ENCODE results near the gene MCC.

Gene MCC

DNA sequence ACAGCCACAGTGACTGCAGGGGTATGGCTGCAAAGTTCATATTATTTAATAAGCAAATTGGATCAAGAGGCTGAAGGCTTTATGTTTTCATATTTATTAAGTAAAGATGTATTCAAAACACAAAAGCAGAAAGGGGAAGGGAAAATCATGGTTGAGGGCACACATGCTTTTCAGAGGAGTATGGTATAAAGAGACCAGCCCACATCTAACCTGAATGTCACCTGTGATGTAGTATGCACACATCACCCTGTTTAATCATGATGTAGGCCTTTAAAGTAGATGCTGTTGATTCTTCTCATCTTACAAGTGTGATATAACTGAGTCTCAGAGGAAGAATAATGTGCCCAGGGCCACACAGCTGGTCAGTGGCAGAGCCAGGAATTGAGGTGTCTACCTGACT, 299.8 kb downstream of the MCC start:
- TF ChIP-seq CTCF (IDR thresholded peaks at IDR 0.05): no peak

DNA sequence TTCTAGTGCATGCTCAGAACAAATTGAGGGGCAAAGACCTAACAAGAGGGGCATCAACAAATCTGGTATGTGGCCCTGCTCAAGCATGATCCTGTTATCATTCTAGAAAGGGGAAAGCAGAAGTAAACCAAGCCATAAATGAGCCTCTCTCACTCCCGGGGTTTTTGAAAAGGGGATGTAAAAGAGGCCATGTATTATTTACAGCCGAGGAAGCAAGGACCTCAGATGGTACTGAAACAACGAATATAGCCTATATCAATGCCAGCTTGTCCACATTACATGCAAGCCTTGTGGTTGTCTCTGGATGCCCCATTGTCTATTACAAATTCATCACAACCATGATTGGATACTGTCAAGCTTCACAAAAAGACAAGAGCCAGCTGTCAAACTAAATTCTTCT, 300.3 kb downstream of the MCC start:
- no peak for TF ChIP-seq CTCF (IDR thresholded peaks at IDR 0.05)

GRCh38 chr5:113186061-113186460, 302.2 kb downstream of the MCC start:
- TF ChIP-seq CTCF (IDR thresholded peaks at IDR 0.05): no peak

- TF ChIP-seq CTCF (IDR thresholded peaks at IDR 0.05): no peak
Observed at GRCh38 chr5:113183694-113184093, 304.6 kb downstream of the MCC start.

DNA sequence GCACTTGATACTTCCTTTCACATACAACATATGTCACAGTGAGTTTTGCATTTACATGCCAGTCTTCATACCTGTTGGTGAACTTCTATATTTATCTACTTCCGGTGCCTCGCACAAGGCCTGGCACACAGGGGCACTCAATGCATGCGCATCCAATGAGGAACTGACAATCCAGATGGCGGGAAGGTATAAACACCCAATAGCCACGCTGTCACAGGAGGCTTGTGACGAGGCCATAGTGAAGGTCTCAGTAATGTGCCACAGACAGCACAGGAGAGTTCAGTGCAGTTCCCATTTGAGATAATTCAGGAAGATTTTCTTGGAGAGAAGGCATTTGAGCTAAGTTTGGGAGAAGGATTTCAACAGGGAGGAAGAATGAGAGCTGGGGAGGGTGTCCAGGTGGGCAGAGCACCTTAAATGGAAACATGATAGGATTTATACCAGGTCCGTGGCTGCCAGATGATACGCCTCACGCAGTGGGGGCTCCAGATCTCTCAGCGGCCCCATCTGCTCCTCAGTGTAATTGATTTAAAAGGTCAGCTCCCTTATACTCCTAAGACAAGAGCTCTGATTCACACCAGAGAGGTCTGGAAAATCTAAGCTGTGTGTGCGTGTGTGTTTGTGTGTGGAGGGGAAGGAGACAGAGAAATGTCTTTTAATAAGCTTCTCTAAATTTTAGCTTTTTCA, 305.5 kb downstream of the MCC start:
- no peak for TF ChIP-seq CTCF (IDR thresholded peaks at IDR 0.05)

DNA sequence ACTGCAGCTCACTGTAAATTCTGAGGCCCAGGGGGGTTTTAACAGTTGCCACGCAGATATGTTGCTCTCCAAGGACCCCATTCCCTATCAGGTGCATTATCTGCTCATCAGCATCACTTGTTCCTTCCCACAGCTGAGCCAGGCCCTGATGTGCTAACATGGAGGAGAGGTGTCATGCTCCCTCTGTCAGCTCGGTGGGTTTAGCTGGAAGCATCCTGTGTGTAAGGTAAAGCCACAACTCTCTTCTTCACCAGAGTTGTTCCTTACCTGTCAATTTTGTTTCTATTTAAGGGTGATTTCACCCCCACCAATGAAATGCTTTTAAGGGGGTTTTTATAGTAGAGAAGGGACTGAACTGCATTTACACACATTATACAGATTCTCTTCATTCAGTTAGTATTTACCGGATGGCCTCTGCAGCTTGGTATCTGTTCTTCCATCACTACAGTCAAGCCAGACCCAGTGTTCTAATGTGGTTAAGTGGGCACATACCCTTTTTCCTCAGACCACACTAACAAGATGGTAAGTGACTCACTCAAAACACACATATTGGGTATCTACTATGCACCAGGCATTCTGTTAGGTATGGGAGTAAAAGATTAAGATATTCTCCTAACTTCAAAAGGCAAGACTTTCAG, 306.3 kb downstream of the MCC start:
- no peak for TF ChIP-seq CTCF (IDR thresholded peaks at IDR 0.05)

- TF ChIP-seq CTCF (IDR thresholded peaks at IDR 0.05): no peak
Observed at GRCh38 chr5:113181409-113181808, 306.8 kb downstream of the MCC start.
